WTC11 (cell line): ENCODE results near the gene ACYP2.

Experiments
- KAT7 ChIP-seq: sonication (generic); formaldehyde crosslinking; IDR thresholded peaks from 2 replicates; pipeline ENCODE4 v1.8.1; 2023; ENCODE audit warnings: missing genetic modification reagents, mild to moderate bottlenecking, borderline replicate concordance
- NR1H2 ChIP-seq: sonication (generic); formaldehyde crosslinking; IDR thresholded peaks from 2 replicates; pipeline ENCODE4 v1.9.0; 2021; ENCODE audit warnings: mild to moderate bottlenecking, moderate library complexity, missing genetic modification reagents

- TF ChIP-seq KAT7 (CRISPR knock-in tag) (no peak), NR1H2 (CRISPR knock-in tag) (no peak)
These were observed 505 bp upstream of the ACYP2 start for GRCh38 chr2:54114936-54115283.
